IPS-11a (cell line): ENCODE measurements around the gene RAB20.
"Not testable (repeated sequence)": the region's sequence is repeated elsewhere in the genome, so short reads cannot be mapped to it uniquely, and the experiment has no call there.

Experiments
- H3K4me3 ChIP-seq: one replicate; pipeline ENCODE4 v1.5.1; 2013; ENCODE audit warnings: low read depth, low read length, control low read depth

Gene RAB20

GRCh38 chr13:110561344-110562035 is at the start of gene RAB20:
Gene RAB20 (minus strand): TSS chr13:110561722. CDS start chr13:110561519, 203 bp downstream.
- H3K4me3 ChIP-seq = peak within 1 kb of the TSS; percentile 88

GRCh38 chr13:110610955-110611595 is 49.6 kb upstream of the RAB20 start:
- no peak overlapping the region for H3K4me3 ChIP-seq

- H3K4me3 ChIP-seq = no peak overlapping the region
Observed at GRCh38 chr13:110607675-110608224, 46.2 kb upstream of the RAB20 start.

- H3K4me3 ChIP-seq = not testable (repeated sequence)
Observed at GRCh38 chr13:110606281-110606680, 44.8 kb upstream of the RAB20 start.

GRCh38 chr13:110605132-110605531 is 43.6 kb upstream of the RAB20 start:
- H3K4me3 ChIP-seq = no peak overlapping the region

GRCh38 chr13:110600980-110601379 is 39.5 kb upstream of the RAB20 start:
- H3K4me3 ChIP-seq = no peak overlapping the region

- H3K4me3 ChIP-seq = no peak overlapping the region
Observed at GRCh38 chr13:110600261-110600819, 38.8 kb upstream of the RAB20 start.

GRCh38 chr13:110597041-110597689 is 35.6 kb upstream of the RAB20 start:
- H3K4me3 ChIP-seq = no peak overlapping the region

GRCh38 chr13:110593430-110594130 is 32.1 kb upstream of the RAB20 start:
- H3K4me3 ChIP-seq = no peak overlapping the region

- H3K4me3 ChIP-seq = no peak overlapping the region
Observed at GRCh38 chr13:110592665-110593064, 31.1 kb upstream of the RAB20 start.

- no peak overlapping the region for H3K4me3 ChIP-seq
Observed at GRCh38 chr13:110590577-110590976, 29.1 kb upstream of the RAB20 start.

- H3K4me3 ChIP-seq = no peak overlapping the region
Observed at GRCh38 chr13:110589793-110590390, 28.4 kb upstream of the RAB20 start.

- no peak overlapping the region for H3K4me3 ChIP-seq
Observed at GRCh38 chr13:110583178-110583865, 21.8 kb upstream of the RAB20 start.

- H3K4me3 ChIP-seq = no peak overlapping the region
Observed at GRCh38 chr13:110582421-110582954, 21.0 kb upstream of the RAB20 start.

GRCh38 chr13:110581506-110582185 is 20.1 kb upstream of the RAB20 start:
- no peak overlapping the region for H3K4me3 ChIP-seq

GRCh38 chr13:110580800-110581199 is 19.3 kb upstream of the RAB20 start:
- H3K4me3 ChIP-seq = no peak overlapping the region

- H3K4me3 ChIP-seq = no peak overlapping the region
Observed at GRCh38 chr13:110578363-110578762, 16.8 kb upstream of the RAB20 start.

- H3K4me3 ChIP-seq = no peak overlapping the region
Observed at GRCh38 chr13:110576736-110577476, 15.4 kb upstream of the RAB20 start.

GRCh38 chr13:110576070-110576394 is 14.5 kb upstream of the RAB20 start:
- no peak overlapping the region for H3K4me3 ChIP-seq
